Measurements from ENCODE around the gene PCDHGB6. TPM values are rescaled to one million over a fixed set of nuclear protein-coding genes. Genes with fewer than 3 reads are reported as not detected.

Gene PCDHGB6
- total RNA-seq, 1 experiment from 2014 or later, result 0.10 TPM

Other genes starting within 250 kb of the PCDHGB6 start
- not detected in 5 replicates for gene PCDHB7, start 235.4 kb upstream of the PCDHGB6 start, total RNA-seq (2022; extraction: Qiagen RNA extraction; ENCODE audit: low read depth)
- 0.25 to 0.43 TPM (median 0.34 TPM) in 5 replicates for gene PCDHB8, start 230.2 kb upstream of the PCDHGB6 start, total RNA-seq (2022; extraction: Qiagen RNA extraction; ENCODE audit: low read depth)
- gene PCDHB16, start 225.6 kb upstream of the PCDHGB6 start, total RNA-seq (2022; extraction: Qiagen RNA extraction; ENCODE audit: low read depth), result 0.04 to 0.30 TPM (median 0.07 TPM) in 5 replicates
- 0.03 to 0.06 TPM in 2 of 5 replicates, not detected in the others for gene PCDHB9, start 220.9 kb upstream of the PCDHGB6 start, total RNA-seq (2022; extraction: Qiagen RNA extraction; ENCODE audit: low read depth)
- gene PCDHB10, start 215.7 kb upstream of the PCDHGB6 start, total RNA-seq (2022; extraction: Qiagen RNA extraction; ENCODE audit: low read depth), result 0.06 TPM in 2 of 5 replicates, not detected in the others
- gene PCDHB11, start 208.4 kb upstream of the PCDHGB6 start, total RNA-seq (2022; extraction: Qiagen RNA extraction; ENCODE audit: low read depth), result 0.06 to 0.14 TPM (median 0.07 TPM) in 4 of 5 replicates, not detected in the other
- gene PCDHB12, start 199.3 kb upstream of the PCDHGB6 start, total RNA-seq (2022; extraction: Qiagen RNA extraction; ENCODE audit: low read depth), result 0.05 to 0.09 TPM in 2 of 5 replicates, not detected in the others
- 0.06 to 0.12 TPM (median 0.09 TPM) in 5 replicates for gene PCDHB13, start 194.1 kb upstream of the PCDHGB6 start, total RNA-seq (2022; extraction: Qiagen RNA extraction; ENCODE audit: low read depth)
- 0.07 to 0.21 TPM (median 0.09 TPM) in 5 replicates for gene PCDHB14, start 184.7 kb upstream of the PCDHGB6 start, total RNA-seq (2022; extraction: Qiagen RNA extraction; ENCODE audit: low read depth)
- 0.06 to 0.10 TPM (median 0.08 TPM) in 3 of 5 replicates, not detected in the others for gene PCDHB15, start 162.6 kb upstream of the PCDHGB6 start, total RNA-seq (2022; extraction: Qiagen RNA extraction; ENCODE audit: low read depth)
- not detected in 5 replicates for gene SLC25A2, start 104.0 kb upstream of the PCDHGB6 start, total RNA-seq (2022; extraction: Qiagen RNA extraction; ENCODE audit: low read depth)
- gene TAF7, start 87.2 kb upstream of the PCDHGB6 start, total RNA-seq (2022; extraction: Qiagen RNA extraction; ENCODE audit: low read depth), result 53.0 to 78.7 TPM (median 74.4 TPM) in 5 replicates
- 0.31 to 0.42 TPM (median 0.35 TPM) in 5 replicates for gene PCDHGA1, start 77.5 kb upstream of the PCDHGB6 start, total RNA-seq (2022; extraction: Qiagen RNA extraction; ENCODE audit: low read depth)
- gene PCDHGA2, start 69.3 kb upstream of the PCDHGB6 start, total RNA-seq (2022; extraction: Qiagen RNA extraction; ENCODE audit: low read depth), result 0.38 to 0.87 TPM (median 0.47 TPM) in 5 replicates
- 0.03 TPM in 1 of 5 replicates, not detected in the others for gene PCDHGA3, start 64.2 kb upstream of the PCDHGB6 start, total RNA-seq (2022; extraction: Qiagen RNA extraction; ENCODE audit: low read depth)
- gene PCDHGB1, start 57.9 kb upstream of the PCDHGB6 start, total RNA-seq (2022; extraction: Qiagen RNA extraction; ENCODE audit: low read depth), result 1.2 to 2.3 TPM (median 1.9 TPM) in 5 replicates
- 0.06 to 0.19 TPM (median 0.09 TPM) in 5 replicates for gene PCDHGA4, start 53.0 kb upstream of the PCDHGB6 start, total RNA-seq (2022; extraction: Qiagen RNA extraction; ENCODE audit: low read depth)
- gene PCDHGB2, start 48.0 kb upstream of the PCDHGB6 start, total RNA-seq (2022; extraction: Qiagen RNA extraction; ENCODE audit: low read depth), result 0.08 TPM in 2 of 5 replicates, not detected in the others
- 0.07 to 0.30 TPM (median 0.13 TPM) in 5 replicates for gene PCDHGA5, start 43.9 kb upstream of the PCDHGB6 start, total RNA-seq (2022; extraction: Qiagen RNA extraction; ENCODE audit: low read depth)
- 0.17 to 0.30 TPM (median 0.23 TPM) in 5 replicates for gene PCDHGB3, start 37.8 kb upstream of the PCDHGB6 start, total RNA-seq (2022; extraction: Qiagen RNA extraction; ENCODE audit: low read depth)
- gene PCDHGA6, start 34.1 kb upstream of the PCDHGB6 start, total RNA-seq (2022; extraction: Qiagen RNA extraction; ENCODE audit: low read depth), result 0.14 to 0.27 TPM (median 0.23 TPM) in 5 replicates
- 0.67 to 1.1 TPM (median 0.88 TPM) in 5 replicates for gene PCDHGA7, start 25.3 kb upstream of the PCDHGB6 start, total RNA-seq (2022; extraction: Qiagen RNA extraction; ENCODE audit: low read depth)
- gene PCDHGB4, start 20.3 kb upstream of the PCDHGB6 start, total RNA-seq (2022; extraction: Qiagen RNA extraction; ENCODE audit: low read depth), result 0.56 to 1.1 TPM (median 0.93 TPM) in 5 replicates
- gene PCDHGA8, start 15.4 kb upstream of the PCDHGB6 start, total RNA-seq (2022; extraction: Qiagen RNA extraction; ENCODE audit: low read depth), result 0.03 TPM in 1 of 5 replicates, not detected in the others
- gene PCDHGB5, start 10.1 kb upstream of the PCDHGB6 start, total RNA-seq (2022; extraction: Qiagen RNA extraction; ENCODE audit: low read depth), result 2.0 to 3.0 TPM (median 2.5 TPM) in 5 replicates
- gene PCDHGA9, start 5.2 kb upstream of the PCDHGB6 start, total RNA-seq (2022; extraction: Qiagen RNA extraction; ENCODE audit: low read depth), result 0.03 to 0.05 TPM (median 0.04 TPM) in 3 of 5 replicates, not detected in the others
- not detected in 5 replicates for gene PCDHGA10, start 5.0 kb downstream of the PCDHGB6 start, total RNA-seq (2022; extraction: Qiagen RNA extraction; ENCODE audit: low read depth)
- 0.05 to 0.11 TPM (median 0.07 TPM) in 5 replicates for gene PCDHGB7, start 9.7 kb downstream of the PCDHGB6 start, total RNA-seq (2022; extraction: Qiagen RNA extraction; ENCODE audit: low read depth)
- 0.06 TPM in 1 of 5 replicates, not detected in the others for gene PCDHGA11, start 13.0 kb downstream of the PCDHGB6 start, total RNA-seq (2022; extraction: Qiagen RNA extraction; ENCODE audit: low read depth)
- 0.02 to 0.05 TPM in 2 of 5 replicates, not detected in the others for gene PCDHGA12, start 22.5 kb downstream of the PCDHGB6 start, total RNA-seq (2022; extraction: Qiagen RNA extraction; ENCODE audit: low read depth)
- gene PCDHGC3, start 67.9 kb downstream of the PCDHGB6 start, total RNA-seq (2022; extraction: Qiagen RNA extraction; ENCODE audit: low read depth), result 6.1 to 7.8 TPM (median 7.0 TPM) in 5 replicates
- not detected in 5 replicates for gene PCDHGC4, start 77.0 kb downstream of the PCDHGB6 start, total RNA-seq (2022; extraction: Qiagen RNA extraction; ENCODE audit: low read depth)
- gene PCDHGC5, start 81.1 kb downstream of the PCDHGB6 start, total RNA-seq (2022; extraction: Qiagen RNA extraction; ENCODE audit: low read depth), result 0.02 to 0.09 TPM in 2 of 5 replicates, not detected in the others
- gene DIAPH1, start 211.0 kb downstream of the PCDHGB6 start, total RNA-seq (2022; extraction: Qiagen RNA extraction; ENCODE audit: low read depth), result 94.4 to 103 TPM (median 98.2 TPM) in 5 replicates
- 48.1 to 52.6 TPM (median 51.4 TPM) in 5 replicates for gene HDAC3, start 228.8 kb downstream of the PCDHGB6 start, total RNA-seq (2022; extraction: Qiagen RNA extraction; ENCODE audit: low read depth)
- gene RELL2, start 229.0 kb downstream of the PCDHGB6 start, total RNA-seq (2022; extraction: Qiagen RNA extraction; ENCODE audit: low read depth), result 3.7 to 5.2 TPM (median 4.3 TPM) in 5 replicates
- gene FCHSD1, start 243.4 kb downstream of the PCDHGB6 start, total RNA-seq (2022; extraction: Qiagen RNA extraction; ENCODE audit: low read depth), result 5.5 to 11.6 TPM (median 8.6 TPM) in 5 replicates